SHP77 treated with DMSO at 0.1 percent for 48 hours (cell line): ENCODE measurements around the gene SREBF2.

Source experiments
- DNase-seq: peaks from one replicate; lab custom pipeline; 2025; lab: John Stamatoyannopoulos, UW

SREBF2 gene

GRCh38 chr22:41832553-41833368 lies at the start of gene SREBF2:
TSS of gene SREBF2 (plus strand) at chr22:41833105. CDS start at chr22:41833271, 166 bp downstream.
- peak; percentile 97 for DNase-seq

GRCh38 chr22:41787331-41787730 lies 45.6 kb upstream of the SREBF2 start:
- no peak for DNase-seq

DNA sequence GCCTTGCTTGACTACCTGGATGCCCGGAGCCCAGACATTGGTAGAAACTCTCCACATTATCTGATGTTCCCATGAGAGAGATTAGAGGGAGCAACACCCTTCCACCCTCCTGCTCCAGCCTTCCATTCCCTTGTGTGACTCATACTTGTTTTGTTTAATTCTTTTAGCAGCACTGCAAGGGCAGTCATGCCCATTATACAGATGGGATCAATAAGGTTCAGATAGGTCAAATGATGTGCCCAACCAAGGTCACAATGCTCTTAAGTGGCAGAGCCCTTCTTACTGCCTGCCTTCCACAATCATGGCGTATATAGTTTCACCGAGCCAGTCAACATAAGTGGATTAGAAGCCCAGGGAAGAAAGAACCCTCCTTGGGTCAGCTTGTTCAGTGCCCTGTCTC lies 39.0 kb upstream of the SREBF2 start:
- no peak for DNase-seq

DNA sequence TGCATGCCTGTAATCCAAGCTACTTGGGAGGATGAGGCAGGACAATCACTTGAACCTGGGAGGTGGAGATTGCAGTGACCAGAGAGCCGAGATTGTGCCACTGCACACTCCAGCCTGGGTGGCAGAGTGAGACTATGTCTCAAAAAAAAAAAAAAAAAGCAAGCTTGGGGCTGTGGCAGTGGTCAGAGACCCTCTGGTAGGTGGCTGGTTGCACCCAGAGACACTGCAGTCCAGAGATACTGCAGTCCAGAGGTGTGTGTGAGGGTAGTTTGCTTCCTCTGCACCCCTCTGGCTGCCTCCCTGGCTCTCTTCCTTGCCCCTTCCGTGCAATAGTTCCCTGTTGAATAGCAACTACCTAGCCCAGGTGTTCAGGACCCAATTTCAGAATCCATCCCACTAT lies 34.2 kb upstream of the SREBF2 start:
- no peak for DNase-seq

DNA sequence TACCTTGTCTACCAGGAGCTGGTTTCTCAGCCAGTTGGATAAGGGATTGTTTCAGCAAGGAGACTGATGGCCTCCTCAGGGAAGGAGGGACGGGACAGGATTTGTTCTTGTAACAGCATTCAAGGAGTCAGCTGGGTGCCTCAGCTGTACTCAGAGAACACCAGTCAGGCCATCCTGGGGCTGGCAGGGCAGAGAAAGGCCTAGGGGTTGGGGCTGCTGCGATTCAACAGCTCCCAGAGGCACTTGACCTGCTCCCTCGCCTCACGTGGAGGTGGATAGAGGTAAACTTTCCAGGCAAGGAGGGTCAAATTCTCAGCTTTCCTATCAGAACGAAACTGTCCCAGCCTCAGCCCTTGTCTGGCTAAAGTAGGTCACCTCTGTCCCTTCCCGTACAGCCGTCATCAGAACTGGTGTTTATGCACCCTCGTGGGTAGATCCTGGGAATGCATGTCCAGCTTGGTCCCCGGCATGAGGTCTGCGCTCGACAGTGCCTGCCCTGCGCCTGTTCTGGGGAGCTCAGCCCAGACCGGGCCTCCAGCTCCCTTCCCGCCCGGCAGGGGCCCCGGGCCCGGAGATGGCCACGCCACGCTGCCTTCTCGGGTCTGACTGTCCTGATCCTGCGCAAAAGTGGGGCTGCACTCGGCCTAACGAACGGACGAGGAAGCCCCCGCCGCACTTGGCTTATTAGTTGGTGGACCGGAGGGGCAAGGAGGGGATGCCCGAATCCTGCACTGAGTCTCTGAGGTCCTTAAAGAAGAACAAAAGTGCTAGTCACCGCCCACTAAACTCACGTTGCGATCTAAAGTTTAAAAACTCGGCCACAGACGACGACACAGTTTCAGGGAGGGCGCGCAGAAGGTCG lies 33.2 kb upstream of the SREBF2 start:
- no peak for DNase-seq

DNA sequence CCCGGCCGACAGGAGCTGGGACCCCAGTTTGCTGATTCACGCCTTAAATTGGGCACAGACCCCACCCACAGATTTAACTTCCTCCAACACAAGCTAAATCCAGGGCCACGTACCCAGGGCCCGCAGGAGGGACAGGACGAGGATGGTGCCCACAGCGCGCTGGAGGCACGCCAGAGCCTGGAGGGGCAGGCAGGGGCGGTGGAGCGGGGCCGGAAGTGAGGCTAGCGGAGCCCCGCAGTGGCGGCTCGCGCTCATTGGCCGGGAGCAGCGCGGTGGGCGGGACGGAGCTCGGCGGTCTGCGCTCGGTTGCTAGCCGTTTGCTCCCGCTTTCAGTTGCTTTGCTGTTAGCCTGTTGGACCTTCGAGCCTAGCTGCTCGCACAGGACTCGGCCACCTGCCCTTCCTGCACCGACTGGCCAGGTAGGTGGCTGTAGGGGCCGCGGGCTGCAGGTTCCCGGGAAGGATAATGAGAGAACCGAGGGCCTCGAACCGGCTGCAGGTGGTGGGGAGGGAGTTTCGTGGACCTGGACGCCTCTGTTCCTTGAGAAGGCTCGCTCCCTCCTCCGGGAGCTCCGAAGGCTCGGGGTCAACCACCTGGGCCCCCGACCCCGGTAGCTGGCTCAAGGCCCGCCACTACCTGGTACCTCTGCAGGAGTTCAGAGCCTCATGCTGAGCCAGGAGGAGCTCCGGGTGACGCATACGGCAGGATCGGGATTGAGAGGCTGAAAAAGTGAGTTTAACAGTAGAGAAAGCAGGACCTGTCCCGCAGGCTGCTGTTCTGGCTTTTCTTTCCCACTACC lies 32.4 kb upstream of the SREBF2 start, which contains the start of gene CCDC134:
TSS of gene CCDC134 (plus strand) at position 332 of the 799 bp plus-strand sequence. CDS start 8,212 bp downstream, outside the sequence.
- DNase-seq, result peak; percentile 80

DNA sequence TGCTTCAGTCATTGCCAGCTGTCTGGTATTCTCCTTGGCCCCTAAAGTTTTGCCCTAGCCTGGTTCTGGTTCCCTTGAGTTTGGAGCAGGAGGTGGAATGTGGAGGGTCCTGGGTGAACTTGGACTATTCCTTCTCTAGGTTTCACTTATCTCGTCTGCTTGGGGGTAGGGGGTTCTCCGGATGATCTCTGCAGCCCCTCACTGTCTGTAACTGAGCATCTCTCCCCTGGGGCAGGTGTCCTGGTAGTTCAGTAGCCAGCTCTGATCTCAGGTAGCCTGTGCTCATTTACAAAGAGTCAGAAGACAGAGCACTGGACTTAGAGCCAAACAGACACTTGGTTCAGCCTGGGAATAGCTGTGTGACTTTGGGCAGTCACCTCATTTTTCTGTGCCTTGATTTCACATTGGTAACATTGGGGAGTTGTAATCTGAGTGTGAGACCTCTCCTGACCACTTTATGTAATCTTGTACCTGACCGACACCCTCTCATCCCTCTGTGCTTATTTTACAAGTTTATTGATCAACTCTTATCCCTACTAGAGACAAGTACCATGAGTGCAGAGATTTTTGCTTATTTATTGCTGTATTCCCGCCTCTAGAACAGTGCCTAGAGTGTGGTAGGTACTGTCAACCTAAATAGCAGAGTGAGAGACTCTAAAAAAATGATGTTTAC lies 31.6 kb upstream of the SREBF2 start:
- DNase-seq, result no peak

- DNase-seq, result no peak
Measured at GRCh38 chr22:41801886-41802285, 31.0 kb upstream of the SREBF2 start.

DNA sequence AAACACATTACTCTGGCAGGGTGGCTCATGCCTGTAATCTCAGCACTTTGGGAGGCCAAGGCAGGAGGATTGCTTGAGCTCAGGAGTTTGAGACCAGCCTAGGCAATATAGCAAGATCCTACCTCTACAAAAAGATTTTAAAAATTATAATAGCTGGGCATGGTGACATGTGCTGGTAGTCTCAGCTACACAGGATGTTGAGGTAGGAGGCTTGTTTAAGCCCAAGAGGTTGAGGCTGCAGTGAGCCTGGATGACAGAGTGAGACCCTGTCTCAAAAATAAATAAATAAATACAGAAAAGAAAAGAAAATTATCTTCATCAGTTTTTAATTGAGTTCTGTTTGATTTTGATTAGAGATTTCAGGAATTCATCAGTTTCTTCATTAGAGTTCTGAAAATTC lies 27.3 kb upstream of the SREBF2 start:
- no peak for DNase-seq

GRCh38 chr22:41808400-41808799 lies 24.5 kb upstream of the SREBF2 start:
- DNase-seq, result no peak

- DNase-seq, result no peak
Measured at GRCh38 chr22:41810022-41810421, 22.9 kb upstream of the SREBF2 start.

DNA sequence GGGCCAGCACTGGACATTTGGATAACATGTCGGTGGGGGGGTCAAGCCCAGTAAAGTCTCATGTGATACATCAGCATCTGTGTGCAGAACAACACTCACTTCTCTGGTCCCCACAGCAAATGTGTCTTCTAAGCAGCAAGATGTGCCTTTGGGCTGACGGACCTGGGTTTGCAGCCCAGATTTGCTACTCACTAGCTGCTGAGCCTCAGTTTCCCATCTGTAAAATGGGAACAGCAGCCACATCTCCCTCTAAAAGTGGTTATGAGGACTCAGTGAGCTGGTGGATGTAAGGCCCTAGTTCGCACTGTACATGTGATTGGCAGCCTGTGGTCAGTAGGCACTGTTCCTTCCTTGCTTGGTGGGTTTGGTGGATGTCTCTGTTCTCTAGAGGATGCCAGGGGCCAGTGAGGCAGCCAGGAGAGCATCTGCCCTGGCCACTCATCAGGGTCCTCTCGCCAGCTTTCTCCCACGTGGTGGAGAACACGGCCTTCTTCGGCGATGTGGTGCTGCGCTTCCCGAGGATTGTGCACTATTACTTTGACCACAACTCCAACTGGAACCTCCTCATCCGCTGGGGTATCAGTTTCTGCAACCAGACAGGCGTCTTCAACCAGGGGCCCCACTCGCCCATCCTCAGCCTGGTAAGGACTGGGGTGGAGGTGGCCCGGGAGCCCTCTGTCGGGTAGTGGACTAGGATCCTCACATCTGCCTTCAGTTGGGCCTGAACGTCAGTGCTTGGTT lies 19.9 kb upstream of the SREBF2 start:
- no peak for DNase-seq

- no peak for DNase-seq
Measured at GRCh38 chr22:41813726-41814410, 19.0 kb upstream of the SREBF2 start.

DNA sequence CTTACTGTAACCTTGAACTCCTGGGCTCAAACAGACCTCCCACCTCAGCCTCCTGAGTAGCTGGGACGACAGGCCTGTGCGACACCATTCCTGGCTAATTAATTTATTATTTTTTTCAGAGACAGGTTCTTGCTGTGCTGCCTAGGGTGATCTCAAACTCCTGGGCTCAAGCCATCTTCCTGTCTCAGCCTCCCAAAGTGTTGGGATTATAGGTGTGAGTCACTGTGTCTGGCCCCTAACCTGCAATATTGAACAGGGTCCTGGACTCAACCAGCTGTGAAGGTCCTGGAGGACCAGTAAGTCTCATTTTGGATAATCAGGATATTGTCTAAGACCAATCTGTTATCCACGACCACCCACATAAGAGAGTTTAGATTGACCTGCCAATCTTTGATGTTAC lies 17.2 kb upstream of the SREBF2 start:
- DNase-seq, result no peak

- no peak for DNase-seq
Measured at GRCh38 chr22:41816241-41816640, 16.7 kb upstream of the SREBF2 start.

DNA sequence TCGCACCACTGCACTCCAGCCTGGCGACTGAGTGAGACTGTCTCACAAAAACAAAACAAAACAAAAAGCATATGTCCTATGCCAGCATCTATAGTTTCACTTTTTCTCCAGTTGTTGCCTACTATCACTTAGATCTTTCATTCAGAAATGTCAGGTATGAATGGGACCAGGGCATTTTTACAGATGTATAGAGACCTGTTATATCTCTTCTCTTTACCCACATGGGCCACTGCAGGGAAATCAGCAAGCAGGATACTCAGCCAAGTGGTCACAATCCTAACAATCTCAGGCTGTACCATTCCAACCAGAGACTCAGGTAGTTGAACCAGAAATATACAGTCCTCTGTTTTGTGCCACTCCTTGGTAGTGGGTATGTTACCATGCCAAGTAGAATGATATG lies 16.0 kb upstream of the SREBF2 start:
- no peak for DNase-seq

- DNase-seq, result no peak
Measured at GRCh38 chr22:41818011-41818410, 14.9 kb upstream of the SREBF2 start.

DNA sequence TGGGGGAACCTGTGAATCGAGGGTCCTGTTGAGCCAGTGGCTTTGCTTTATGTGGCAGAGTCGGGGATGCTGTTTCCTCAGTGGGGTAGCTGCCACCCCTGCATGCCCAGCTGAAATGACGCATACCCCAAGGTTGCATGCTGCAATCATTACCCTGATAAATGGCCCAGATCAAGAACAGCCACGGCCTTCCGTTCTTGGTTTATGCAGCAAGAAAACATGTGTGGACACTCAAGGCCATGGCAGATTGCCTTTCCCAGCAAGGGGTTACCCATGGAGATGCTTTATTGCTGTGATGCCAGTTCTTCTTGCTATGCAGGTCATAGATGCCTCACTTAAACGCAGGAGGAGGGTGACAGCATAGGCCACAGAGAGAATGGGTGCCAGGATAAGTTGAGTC lies 14.3 kb upstream of the SREBF2 start:
- no peak for DNase-seq

- no peak for DNase-seq
Measured at GRCh38 chr22:41819257-41819656, 13.6 kb upstream of the SREBF2 start.

GRCh38 chr22:41820447-41820846 lies 12.5 kb upstream of the SREBF2 start:
- DNase-seq, result no peak
